ENCODE results near the gene RNF8. TPM values are rescaled to one million over a fixed set of nuclear protein-coding genes. Genes with fewer than 3 reads are reported as not detected.

Gene RNF8
- total and polyA plus RNA-seq, 2 of the 4 experiments (the other 2 are of a cell fraction) = 16.5 to 17.9 TPM

DNA sequence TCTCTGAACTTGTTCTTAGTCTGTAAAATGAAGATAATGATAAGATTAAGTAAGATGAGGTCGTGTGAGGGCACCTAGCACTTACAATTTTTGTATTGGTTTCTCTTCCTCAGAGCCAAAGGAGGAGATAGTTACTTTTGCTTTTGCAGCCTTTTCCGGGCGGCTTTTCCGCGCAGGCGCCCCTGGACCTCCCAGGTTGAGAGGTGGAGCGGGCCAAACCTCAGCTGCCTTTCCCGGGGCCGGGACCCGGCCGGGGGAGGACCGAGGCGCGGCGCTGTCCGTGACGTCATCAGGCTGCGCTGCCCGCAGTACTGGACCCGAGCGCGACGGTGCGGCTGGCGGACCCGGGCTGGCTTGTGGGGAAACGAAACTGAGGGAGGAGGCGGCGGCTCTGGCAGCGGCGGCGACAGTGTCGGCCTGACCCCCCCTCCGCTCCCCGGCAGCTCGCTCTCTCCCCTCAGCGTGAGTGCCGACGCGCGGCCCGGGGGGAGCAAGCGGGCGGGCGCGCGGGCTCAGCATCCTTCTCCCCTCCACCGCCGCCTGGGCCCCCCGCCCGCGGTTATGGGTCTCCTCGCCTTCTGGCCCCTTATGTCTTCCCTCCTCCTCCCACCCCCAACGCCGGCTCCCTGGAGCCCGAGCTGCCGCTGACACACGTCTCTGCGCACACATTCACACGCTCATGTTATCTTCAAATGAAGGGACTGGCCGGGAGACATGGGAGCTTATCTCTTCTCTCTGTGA is 79.3 kb downstream of the RNF8 start, which contains the start of gene CMTR1:
CMTR1 (plus strand) TSS at position 306 of the 741 bp plus-strand sequence. CDS start 2,409 bp downstream, outside the sequence.
- ChIA-PET CTCF (no interaction called here), POLR2A (ENCODE audit: unreplicated experiment) (no interaction called here)
- Histone ChIP-seq H2BK15ac (ENCODE audit: low read depth, low read length) (peak within 1 kb of the TSS; percentile 13; the same call in 1 of the 3 replicates), H2AK9ac (replicated peaks; ENCODE audit: low read depth, low read length, poor library complexity) (peak within 1 kb of the TSS; percentile 67), H2BK5ac (ENCODE audit: low read depth, low read length, poor library complexity, severe bottlenecking) (peak within 1 kb of the TSS; percentile 72), H2AK5ac (ENCODE audit: low read depth, low read length) (peak within 1 kb of the TSS; percentile 18; the same call in 1 of the 2 replicates), H3K14ac (replicated peaks; ENCODE audit: low read depth, low read length) (peak within 1 kb of the TSS; percentile 89), H3K23ac (ENCODE audit: low read depth, low read length) (peak within 1 kb of the TSS; percentile 43), H4K20me1 (ENCODE audit: insufficient read depth, low read length) (no peaks in the 10 kb centered on the region), H3K18ac (ENCODE audit: low read depth, low read length) (peak within 1 kb of the TSS; percentile 53), H3K36me3 (ENCODE audit: control insufficient read depth, insufficient read depth, low read length) (peaks cover 11% of the 10 kb centered on the region), H3K9me1 (ENCODE audit: insufficient read depth, low read length) (peaks cover 3% of the 10 kb centered on the region), H3K27me3 (ENCODE audit: control insufficient read depth, insufficient read depth, low read length) (peaks cover 1% of the 10 kb centered on the region; the same call in 1 of the 2 replicates), H2AFZ (replicated peaks; ENCODE audit: low read length, poor library complexity) (peak within 1 kb of the TSS; percentile 94), H3K56ac (ENCODE audit: extremely low read depth, insufficient read depth, low read length) (peak within 1 kb of the TSS; percentile 90), H3K79me1 (ENCODE audit: low read depth in 1 of 2, low read length in 2 of 2) (peaks cover 31 to 42% of the 10 kb centered on the region in 2 experiments), H3K4me2 (ENCODE audit: low read depth, low read length) (peak within 1 kb of the TSS; percentile 99), H3K27ac (ENCODE audit: insufficient read depth, low read length) (peak within 1 kb of the TSS; percentile 60), H2BK20ac (ENCODE audit: low read depth, low read length) (0 out of 2 replicates have a peak within 1 kb of the TSS, but pooled peaks have one; percentile 2), H4K8ac (ENCODE audit: low read depth in 2 of 2, low read length in 2 of 2) (peak within 1 kb of the TSS; percentile 94 to 98), H3K4me3 (ENCODE audit: insufficient read depth, low read depth, low read length) (peak within 1 kb of the TSS; percentile 70), H3K4me1 (ENCODE audit: control insufficient read depth, insufficient read depth, low read length) (peaks cover 2% of the 10 kb centered on the region; the same call in 1 of the 2 replicates), H3K9me3 (ENCODE audit: control insufficient read depth, insufficient read depth, low read length) (no peaks in the 10 kb centered on the region), H3K9ac (ENCODE audit: low read depth, low read length) (peak within 1 kb of the TSS; percentile 81), H4K91ac (ENCODE audit: insufficient read depth, low read depth, low read length) (peak within 1 kb of the TSS; percentile 74), H2BK120ac (ENCODE audit: low read depth, low read length) (peak within 1 kb of the TSS; percentile 29), H3K4ac (ENCODE audit: low read depth, low read length) (peak within 1 kb of the TSS; percentile 61), H4K5ac (ENCODE audit: low read depth, low read length) (peak within 1 kb of the TSS; percentile 99)
- ATAC-seq (ENCODE audit: low read depth) = peak; percentile 99
- in situ Hi-C loops (cut with MboI; ENCODE audit: low sequenced_read_pairs) = no loop called here
- peak; percentile 86 for DNase-seq
- WGBS, 2 experiments (ENCODE audit: extremely low coverage in 2 of 2, insufficient read length in 1 of 2) = 0% methylated on average over 18 of the region's 61 CpGs; no CpG with 5 or more reads in 1 of the 2 experiments
- dilution Hi-C loops (cut with HindIII; ENCODE audit: low sequenced_read_pairs, unreplicated experiment) = no loop called here
- intact Hi-C loops (cut with micrococcal nuclease) = no loop called here
- TSS peak; percentile 54 for BruUV-seq (replicated peaks)
- TF ChIP-seq NFE2L2 (IDR thresholded peaks at IDR 0.05; ENCODE audit: low read depth, low read length) (0 out of 2 replicates have a peak, but pooled peaks have one; percentile 4), FOS (IDR thresholded peaks at IDR 0.05; ENCODE audit: low read depth, low read length) (no peak), POLR2A (IDR thresholded peaks at IDR 0.05; ENCODE audit: low read depth, low read length) (peak; percentile 77), RCOR1 (IDR thresholded peaks at IDR 0.05; ENCODE audit: insufficient replicate concordance, low read length) (no peak), CHD1 (IDR thresholded peaks at IDR 0.05; ENCODE audit: low read depth, low read length) (no peak), MXI1 (IDR thresholded peaks at IDR 0.05; ENCODE audit: borderline replicate concordance, low read depth, low read length) (peak; percentile 76; the same call in 1 of the 2 replicates), SMC3 (IDR thresholded peaks at IDR 0.05; ENCODE audit: low read depth, low read length) (no peak), BHLHE40 (IDR thresholded peaks at IDR 0.05; ENCODE audit: low read depth, low read length) (no peak), RFX5 (IDR thresholded peaks at IDR 0.05; ENCODE audit: low read depth, low read length) (no peak), RAD21 (IDR thresholded peaks at IDR 0.05; ENCODE audit: low read length) (peak; percentile 23), MAZ (IDR thresholded peaks at IDR 0.05; ENCODE audit: borderline replicate concordance, low read depth, low read length) (peak; percentile 85; the same call in 1 of the 2 replicates)
- TF ChIP-seq, protein P1, sequence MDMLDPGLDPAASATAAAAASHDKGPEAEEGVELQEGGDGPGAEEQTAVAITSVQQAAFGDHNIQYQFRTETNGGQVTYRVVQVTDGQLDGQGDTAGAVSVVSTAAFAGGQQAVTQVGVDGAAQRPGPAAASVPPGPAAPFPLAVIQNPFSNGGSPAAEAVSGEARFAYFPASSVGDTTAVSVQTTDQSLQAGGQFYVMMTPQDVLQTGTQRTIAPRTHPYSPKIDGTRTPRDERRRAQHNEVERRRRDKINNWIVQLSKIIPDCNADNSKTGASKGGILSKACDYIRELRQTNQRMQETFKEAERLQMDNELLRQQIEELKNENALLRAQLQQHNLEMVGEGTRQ (IDR thresholded peaks at IDR 0.05; ENCODE audit: low read depth, low read length) = no peak
- TF ChIP-seq, protein P2, sequence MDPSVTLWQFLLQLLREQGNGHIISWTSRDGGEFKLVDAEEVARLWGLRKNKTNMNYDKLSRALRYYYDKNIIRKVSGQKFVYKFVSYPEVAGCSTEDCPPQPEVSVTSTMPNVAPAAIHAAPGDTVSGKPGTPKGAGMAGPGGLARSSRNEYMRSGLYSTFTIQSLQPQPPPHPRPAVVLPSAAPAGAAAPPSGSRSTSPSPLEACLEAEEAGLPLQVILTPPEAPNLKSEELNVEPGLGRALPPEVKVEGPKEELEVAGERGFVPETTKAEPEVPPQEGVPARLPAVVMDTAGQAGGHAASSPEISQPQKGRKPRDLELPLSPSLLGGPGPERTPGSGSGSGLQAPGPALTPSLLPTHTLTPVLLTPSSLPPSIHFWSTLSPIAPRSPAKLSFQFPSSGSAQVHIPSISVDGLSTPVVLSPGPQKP (IDR thresholded peaks at IDR 0.05; ENCODE audit: borderline replicate concordance, low read depth, low read length) = no peak
- TF ChIP-seq, protein P3, sequence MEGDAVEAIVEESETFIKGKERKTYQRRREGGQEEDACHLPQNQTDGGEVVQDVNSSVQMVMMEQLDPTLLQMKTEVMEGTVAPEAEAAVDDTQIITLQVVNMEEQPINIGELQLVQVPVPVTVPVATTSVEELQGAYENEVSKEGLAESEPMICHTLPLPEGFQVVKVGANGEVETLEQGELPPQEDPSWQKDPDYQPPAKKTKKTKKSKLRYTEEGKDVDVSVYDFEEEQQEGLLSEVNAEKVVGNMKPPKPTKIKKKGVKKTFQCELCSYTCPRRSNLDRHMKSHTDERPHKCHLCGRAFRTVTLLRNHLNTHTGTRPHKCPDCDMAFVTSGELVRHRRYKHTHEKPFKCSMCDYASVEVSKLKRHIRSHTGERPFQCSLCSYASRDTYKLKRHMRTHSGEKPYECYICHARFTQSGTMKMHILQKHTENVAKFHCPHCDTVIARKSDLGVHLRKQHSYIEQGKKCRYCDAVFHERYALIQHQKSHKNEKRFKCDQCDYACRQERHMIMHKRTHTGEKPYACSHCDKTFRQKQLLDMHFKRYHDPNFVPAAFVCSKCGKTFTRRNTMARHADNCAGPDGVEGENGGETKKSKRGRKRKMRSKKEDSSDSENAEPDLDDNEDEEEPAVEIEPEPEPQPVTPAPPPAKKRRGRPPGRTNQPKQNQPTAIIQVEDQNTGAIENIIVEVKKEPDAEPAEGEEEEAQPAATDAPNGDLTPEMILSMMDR (conservative IDR thresholded peaks at IDR 0.05; ENCODE audit: low read depth, low read length) = peak; percentile 8; the same call in 1 of the 2 replicates

All from IMR-90 (cell line).